Smooth muscle cell (in vitro differentiated cells): ENCODE measurements around the gene CKS2. TPM values are rescaled to one million over a fixed set of nuclear protein-coding genes. Genes with fewer than 3 reads are reported as not detected.

Experiments
- DNase-seq: peaks from one replicate; lab custom pipeline; 2025; ENCODE audit not compliant: unreplicated experiment; lab: John Stamatoyannopoulos, UW
- H2AFZ ChIP-seq: fragments of 200-600 bp; sonication (generic); 2 replicates; pipeline ENCODE4 v1.6.0; 2016; ENCODE audit warnings: antibody characterized with exemption, low read depth, mild to moderate bottlenecking
- H3F3A ChIP-seq: fragments of 200-600 bp; sonication (generic); 2 replicates; pipeline ENCODE4 v1.6.0; 2017; ENCODE audit warnings: antibody characterized with exemption, low read depth
- H3K27ac ChIP-seq: fragments of 200-600 bp; sonication (generic); 2 replicates; pipeline ENCODE4 v1.5.1; 2016; ENCODE audit warnings: low read depth, mild to moderate bottlenecking
- H3K27me3 ChIP-seq: fragments of 200-600 bp; sonication (generic); 2 replicates; pipeline ENCODE4 v1.6.1; 2016; ENCODE audit warnings: low read depth, mild to moderate bottlenecking
- H3K36me3 ChIP-seq: fragments of 200-600 bp; sonication (generic); 2 replicates; pipeline ENCODE4 v1.5.1; 2016; ENCODE audit warnings: low read depth
- H3K4me1 ChIP-seq: fragments of 200-600 bp; sonication (generic); 2 replicates; pipeline ENCODE4 v1.5.1; 2016; ENCODE audit warnings: low read depth
- H3K4me2 ChIP-seq: fragments of 200-600 bp; sonication (generic); 2 replicates; pipeline ENCODE4 v1.6.0; 2016; ENCODE audit warnings: mild to moderate bottlenecking
- H3K4me3 ChIP-seq: fragments of 200-600 bp; sonication (generic); 2 replicates; pipeline ENCODE4 v1.5.1; 2016; ENCODE audit warnings: mild to moderate bottlenecking
- H3K79me2 ChIP-seq: fragments of 200-600 bp; sonication (generic); 2 replicates; pipeline ENCODE4 v1.6.0; 2016; ENCODE audit warnings: low read depth, mild to moderate bottlenecking
- H3K9ac ChIP-seq: fragments of 200-600 bp; sonication (generic); 2 replicates; pipeline ENCODE4 v1.6.0; 2016; ENCODE audit warnings: low read depth
- H3K9me3 ChIP-seq: fragments of 200-600 bp; sonication (generic); replicated peaks from 2 replicates; pipeline ENCODE4 v1.5.1; 2016; ENCODE audit warnings: low read depth
- H4K20me1 ChIP-seq: fragments of 200-600 bp; sonication (generic); 2 replicates; pipeline ENCODE4 v1.6.0; 2016; ENCODE audit warnings: low read depth
- CTCF ChIP-seq: fragments of 200-600 bp; sonication (generic); IDR thresholded peaks from 2 replicates; pipeline ENCODE4 v1.5.1; 2017; ENCODE audit warnings: borderline replicate concordance, mild to moderate bottlenecking, antibody characterized with exemption; ENCODE audit not compliant: insufficient read depth, poor library complexity, severe bottlenecking
- WGBS: methylation state at CpG from one replicate; pipeline ENCODE4 v1.1.7; 2016; ENCODE audit warnings: low lambda C conversion rate; 5-methylcytosine and 5-hydroxymethylcytosine counted together
- polyA plus RNA-seq: library from polyadenylated mRNA; unstranded; fragments of >200 nt; fragmentation: Nextera tagmentation; extraction: Ambion mirVana; gene quantifications from 2 replicates; pipeline ENCODE4 v1.2.1, GENCODE V29; 2016
- total RNA-seq: library from RNA; depleted of rRNA; stranded (reverse); fragments of >200 nt; gene quantifications from 2 replicates; pipeline ENCODE4 v1.2.3, GENCODE V29; 2014

Gene CKS2
- total and polyA plus RNA-seq, 2 experiments from 2014 or later, result 77.6 to 148 TPM

GRCh38 chr9:89314955-89315354 is 4.0 kb downstream of the CKS2 start:
- Histone ChIP-seq H4K20me1 (peaks cover 8% of the 10 kb centered on the region), H3K9ac (no peak overlapping the region), H3K27ac (no peak overlapping the region), H2AFZ (no peak overlapping the region), H3K79me2 (peaks cover 64% of the 10 kb centered on the region), H3K4me1 (peaks cover 36% of the 10 kb centered on the region), H3K4me3 (no peak overlapping the region), H3K9me3 (no peaks in the 10 kb centered on the region), H3F3A (peaks cover 23% of the 10 kb centered on the region), H3K4me2 (no peak overlapping the region), H3K27me3 (no peaks in the 10 kb centered on the region), H3K36me3 (no peaks in the 10 kb centered on the region)
- no peak for TF ChIP-seq CTCF
- WGBS, result 94% methylated on average over 1 of the region's 1 CpG
- no peak for DNase-seq

GRCh38 chr9:89315482-89315881 is 4.5 kb downstream of the CKS2 start:
- peaks cover 35% of the 10 kb centered on the region for H3K4me1 ChIP-seq
- H3K9me3 ChIP-seq, result no peaks in the 10 kb centered on the region
- peaks cover 23% of the 10 kb centered on the region for H3F3A ChIP-seq
- TF ChIP-seq CTCF, result no peak
- H3K27me3 ChIP-seq, result no peaks in the 10 kb centered on the region
- peaks cover 8% of the 10 kb centered on the region for H4K20me1 ChIP-seq
- DNase-seq, result no peak
- no peaks in the 10 kb centered on the region for H3K36me3 ChIP-seq
- no peak overlapping the region for H3K4me2 ChIP-seq
- no peak overlapping the region for H2AFZ ChIP-seq
- peak overlapping the region; percentile 4 for H3K27ac ChIP-seq
- H3K4me3 ChIP-seq, result no peak overlapping the region
- no peak overlapping the region for H3K9ac ChIP-seq
- peaks cover 67% of the 10 kb centered on the region for H3K79me2 ChIP-seq

- H3K9ac ChIP-seq, result peak overlapping the region; percentile 100
- peaks cover 35% of the 10 kb centered on the region for H3K4me1 ChIP-seq
- H3K36me3 ChIP-seq, result no peaks in the 10 kb centered on the region
- peaks cover 73% of the 10 kb centered on the region for H3K79me2 ChIP-seq
- peaks cover 22% of the 10 kb centered on the region for H4K20me1 ChIP-seq
- 95% methylated on average over 4 of the region's 4 CpGs for WGBS
- no peak overlapping the region for H2AFZ ChIP-seq
- DNase-seq, result no peak
- no peaks in the 10 kb centered on the region for H3K27me3 ChIP-seq
- H3K9me3 ChIP-seq, result no peaks in the 10 kb centered on the region
- H3K4me3 ChIP-seq, result no peak overlapping the region
- peak overlapping the region; percentile 96 for H3K4me2 ChIP-seq
- peaks cover 23% of the 10 kb centered on the region for H3F3A ChIP-seq
- peak overlapping the region; percentile 100 for H3K27ac ChIP-seq
- TF ChIP-seq CTCF, result no peak
Measured at GRCh38 chr9:89317282-89317681, 6.3 kb downstream of the CKS2 start.

GRCh38 chr9:89318123-89319014 is 7.4 kb downstream of the CKS2 start, which contains the start of gene SECISBP2:
Gene SECISBP2 (plus strand): TSS chr9:89318500. CDS start chr9:89318577, 77 bp downstream.
- H3K9ac ChIP-seq, result peak within 1 kb of the TSS; percentile 100
- H3K27ac ChIP-seq, result peak within 1 kb of the TSS; percentile 100
- peak; percentile 99 for DNase-seq
- WGBS, result under 1% methylated on average over 89 of the region's 91 CpGs
- no peaks in the 10 kb centered on the region for H3K9me3 ChIP-seq
- peak within 1 kb of the TSS; percentile 65 for H2AFZ ChIP-seq
- peaks cover 73% of the 10 kb centered on the region for H3K79me2 ChIP-seq
- no peaks in the 10 kb centered on the region for H3K36me3 ChIP-seq
- peak within 1 kb of the TSS; percentile 80 for H3K4me3 ChIP-seq
- peak within 1 kb of the TSS; percentile 96 for H3K4me2 ChIP-seq
- peaks cover 30% of the 10 kb centered on the region for H3K4me1 ChIP-seq
- H3K27me3 ChIP-seq, result no peaks in the 10 kb centered on the region
- peaks cover 23% of the 10 kb centered on the region for H3F3A ChIP-seq
- peaks cover 28% of the 10 kb centered on the region for H4K20me1 ChIP-seq
- peak; percentile 71 for TF ChIP-seq CTCF
